ENCODE measurements around the gene LAYN. TPM values are rescaled to one million over a fixed set of nuclear protein-coding genes. Genes with fewer than 3 reads are reported as not detected.

Gene LAYN
- total RNA-seq, 1 donor from 2014 or later, result 0.98 TPM

GRCh38 chr11:111532365-111532709, 8.2 kb upstream of the LAYN start:
- TF ChIP-seq, protein P1, sequence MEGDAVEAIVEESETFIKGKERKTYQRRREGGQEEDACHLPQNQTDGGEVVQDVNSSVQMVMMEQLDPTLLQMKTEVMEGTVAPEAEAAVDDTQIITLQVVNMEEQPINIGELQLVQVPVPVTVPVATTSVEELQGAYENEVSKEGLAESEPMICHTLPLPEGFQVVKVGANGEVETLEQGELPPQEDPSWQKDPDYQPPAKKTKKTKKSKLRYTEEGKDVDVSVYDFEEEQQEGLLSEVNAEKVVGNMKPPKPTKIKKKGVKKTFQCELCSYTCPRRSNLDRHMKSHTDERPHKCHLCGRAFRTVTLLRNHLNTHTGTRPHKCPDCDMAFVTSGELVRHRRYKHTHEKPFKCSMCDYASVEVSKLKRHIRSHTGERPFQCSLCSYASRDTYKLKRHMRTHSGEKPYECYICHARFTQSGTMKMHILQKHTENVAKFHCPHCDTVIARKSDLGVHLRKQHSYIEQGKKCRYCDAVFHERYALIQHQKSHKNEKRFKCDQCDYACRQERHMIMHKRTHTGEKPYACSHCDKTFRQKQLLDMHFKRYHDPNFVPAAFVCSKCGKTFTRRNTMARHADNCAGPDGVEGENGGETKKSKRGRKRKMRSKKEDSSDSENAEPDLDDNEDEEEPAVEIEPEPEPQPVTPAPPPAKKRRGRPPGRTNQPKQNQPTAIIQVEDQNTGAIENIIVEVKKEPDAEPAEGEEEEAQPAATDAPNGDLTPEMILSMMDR (IDR thresholded peaks at IDR 0.05; ENCODE audit: partially characterized antibody, unreplicated experiment), result no peak
- Mint-ChIP-seq H3K27ac (ENCODE audit: unreplicated experiment) (no peak overlapping the region), H3K36me3 (ENCODE audit: unreplicated experiment) (no peaks in the 10 kb centered on the region), H3K4me1 (ENCODE audit: low read depth, unreplicated experiment) (no peaks in the 10 kb centered on the region), H3K4me3 (ENCODE audit: unreplicated experiment) (no peak overlapping the region), H3K9me3 (ENCODE audit: unreplicated experiment) (peaks cover 1% of the 10 kb centered on the region), H3K27me3 (ENCODE audit: unreplicated experiment) (no peaks in the 10 kb centered on the region)
- DNase-seq, result no peak

DNA sequence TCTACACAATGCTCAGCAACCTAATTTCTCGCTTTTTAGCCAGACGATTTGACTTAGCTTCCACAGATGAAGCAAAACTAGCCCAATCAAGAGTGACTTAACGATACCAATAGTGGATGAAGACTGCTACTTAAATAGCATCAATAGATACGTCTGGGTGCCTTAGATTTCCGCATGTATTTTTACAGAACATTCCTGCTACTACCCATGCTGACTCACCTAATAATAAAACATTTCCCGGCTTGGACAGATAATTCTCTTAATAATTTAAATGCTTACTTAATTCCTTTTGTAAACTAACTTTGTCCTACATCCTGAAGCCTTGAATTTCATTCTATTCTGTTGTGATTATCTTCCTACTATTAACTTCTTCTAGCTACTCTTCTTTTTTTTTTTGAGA, 5.2 kb upstream of the LAYN start:
- TF ChIP-seq, protein P1 (IDR thresholded peaks at IDR 0.05; ENCODE audit: partially characterized antibody, unreplicated experiment), result no peak
- Mint-ChIP-seq H3K4me3 (ENCODE audit: unreplicated experiment) (no peak overlapping the region), H3K27me3 (ENCODE audit: unreplicated experiment) (no peaks in the 10 kb centered on the region), H3K36me3 (ENCODE audit: unreplicated experiment) (no peaks in the 10 kb centered on the region), H3K9me3 (ENCODE audit: unreplicated experiment) (peaks cover 1% of the 10 kb centered on the region), H3K4me1 (ENCODE audit: low read depth, unreplicated experiment) (peaks cover 8% of the 10 kb centered on the region), H3K27ac (ENCODE audit: unreplicated experiment) (no peak overlapping the region)
- DNase-seq, result no peak

DNA sequence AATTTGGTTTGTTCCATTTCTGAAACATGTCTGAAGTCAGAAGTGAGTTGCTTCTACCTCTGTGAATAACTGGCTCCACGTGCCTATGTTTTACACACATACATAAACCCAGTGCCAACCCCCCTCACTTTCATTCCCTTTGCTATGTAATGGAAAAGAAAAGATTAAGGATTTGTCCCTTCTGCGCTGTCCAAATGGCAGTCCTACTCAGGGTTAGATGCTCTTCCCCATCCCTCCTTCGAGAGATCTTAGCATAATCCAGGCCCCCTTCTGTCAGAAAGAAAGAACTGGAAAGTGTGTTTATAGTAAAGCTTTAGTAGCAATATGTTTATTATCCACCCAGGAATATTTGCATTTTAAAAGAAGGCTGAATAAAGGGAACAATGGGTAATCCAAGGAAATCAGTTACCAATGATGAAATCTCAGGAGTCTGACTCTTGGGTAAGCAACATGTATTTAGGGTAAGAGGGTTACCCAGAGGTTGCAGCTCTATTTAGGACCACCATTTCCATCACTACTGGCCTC, 3.1 kb upstream of the LAYN start:
- Mint-ChIP-seq H3K27ac (ENCODE audit: unreplicated experiment) (no peak overlapping the region), H3K4me1 (ENCODE audit: low read depth, unreplicated experiment) (peaks cover 12% of the 10 kb centered on the region), H3K4me3 (ENCODE audit: unreplicated experiment) (no peak overlapping the region), H3K9me3 (ENCODE audit: unreplicated experiment) (peaks cover 1% of the 10 kb centered on the region), H3K36me3 (ENCODE audit: unreplicated experiment) (no peaks in the 10 kb centered on the region), H3K27me3 (ENCODE audit: unreplicated experiment) (peaks cover 3% of the 10 kb centered on the region)
- TF ChIP-seq, protein P1 (IDR thresholded peaks at IDR 0.05; ENCODE audit: partially characterized antibody, unreplicated experiment), result no peak
- no peak for DNase-seq

DNA sequence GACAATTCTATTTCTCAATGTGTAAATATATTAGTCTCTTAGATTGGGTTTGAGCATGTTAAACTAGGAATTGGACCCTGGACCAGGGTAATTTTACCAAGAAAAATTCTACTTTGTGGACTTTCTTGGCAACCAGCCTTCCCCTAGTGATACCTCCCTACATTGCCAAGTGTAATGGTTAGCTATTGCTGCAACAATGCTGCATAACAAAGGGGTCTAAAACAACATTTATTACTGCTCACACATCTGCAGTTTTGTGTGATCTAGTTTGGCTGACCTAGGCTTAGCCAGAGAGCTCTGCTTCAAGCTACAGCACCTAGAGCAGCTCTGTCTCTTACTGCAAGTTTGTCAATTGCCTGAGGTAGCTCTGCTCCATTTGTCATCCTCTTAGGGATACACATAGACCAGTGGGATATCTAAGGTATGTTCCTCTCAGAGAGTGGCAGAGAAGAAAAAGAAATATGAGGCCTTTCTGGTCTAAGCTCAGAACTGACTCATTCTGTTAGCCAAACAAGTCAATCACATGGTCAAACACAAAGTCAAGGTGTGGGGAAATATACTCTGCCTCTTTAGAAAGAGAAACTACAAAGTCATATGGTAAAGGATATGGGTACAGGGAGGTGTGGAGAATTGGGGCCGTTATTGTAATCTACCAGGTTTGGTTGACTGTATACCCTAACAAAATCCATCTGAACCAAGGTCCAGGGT, 2.0 kb upstream of the LAYN start:
- DNase-seq, result no peak
- H3K4me1 Mint-ChIP-seq (ENCODE audit: low read depth, unreplicated experiment), result peaks cover 12% of the 10 kb centered on the region
- TF ChIP-seq, protein P1 (IDR thresholded peaks at IDR 0.05; ENCODE audit: partially characterized antibody, unreplicated experiment), result no peak
- H3K27me3 Mint-ChIP-seq (ENCODE audit: unreplicated experiment), result peaks cover 3% of the 10 kb centered on the region
- no peaks in the 10 kb centered on the region for H3K36me3 Mint-ChIP-seq (ENCODE audit: unreplicated experiment)
- no peak overlapping the region for H3K27ac Mint-ChIP-seq (ENCODE audit: unreplicated experiment)
- H3K4me3 Mint-ChIP-seq (ENCODE audit: unreplicated experiment), result no peak overlapping the region
- peaks cover 1% of the 10 kb centered on the region for H3K9me3 Mint-ChIP-seq (ENCODE audit: unreplicated experiment)

- peak overlapping the region; percentile 76 for H3K4me3 Mint-ChIP-seq (ENCODE audit: unreplicated experiment)
Measured at GRCh38 chr11:111539426-111540113, 950 bp upstream of the LAYN start.

More at GRCh38 chr11:111539426-111540113, 950 bp upstream of the LAYN start:
- H3K27ac Mint-ChIP-seq (ENCODE audit: unreplicated experiment), result no peak overlapping the region
- peaks cover under 1% of the 10 kb centered on the region for H3K9me3 Mint-ChIP-seq (ENCODE audit: unreplicated experiment)
- TF ChIP-seq, protein P1 (IDR thresholded peaks at IDR 0.05; ENCODE audit: partially characterized antibody, unreplicated experiment), result no peak
- DNase-seq, result no peak
- no peaks in the 10 kb centered on the region for H3K36me3 Mint-ChIP-seq (ENCODE audit: unreplicated experiment)
- H3K27me3 Mint-ChIP-seq (ENCODE audit: unreplicated experiment), result peaks cover 3% of the 10 kb centered on the region
- H3K4me1 Mint-ChIP-seq (ENCODE audit: low read depth, unreplicated experiment), result peaks cover 12% of the 10 kb centered on the region

Measured in glutamatergic neuron (in vitro differentiated cells).